HCT116 (cell line): ENCODE data around the gene HOXC13.

Source experiments
- POLR2A ChIP-seq: IDR thresholded peaks from 2 replicates; pipeline ENCODE4 v1.7.0; 2011; ENCODE audit warnings: borderline replicate concordance; ENCODE audit not compliant: insufficient read depth, insufficient read length; ENCODE audit errors: extremely low read depth
- SP1 ChIP-seq: IDR thresholded peaks from 2 replicates; pipeline ENCODE4 v1.6.1; 2012; ENCODE audit warnings: low read depth
- TF ChIP-seq, protein P1 (sequence below), 3 experiments: fragments of 200-600 bp in 1 of 3; sonication (generic) in 1 of 3; IDR thresholded peaks in 2 of 3; conservative IDR thresholded peaks in 1 of 3; 2 replicates each; pipeline ENCODE4 v1.5.1; 2012 to 2017; ENCODE audit warnings: low read depth in 2 of 3, low read length in 2 of 3, antibody characterized with exemption in 1 of 3, borderline replicate concordance in 1 of 3, control low read depth in 1 of 3, mild to moderate bottlenecking in 1 of 3, mixed read lengths in 1 of 3, mixed run types in 1 of 3, moderate library complexity in 1 of 3; ENCODE audit not compliant: insufficient read depth in 1 of 3
- TF ChIP-seq, protein P2 (sequence below): IDR thresholded peaks from 2 replicates; pipeline ENCODE4 v1.6.1; 2011; ENCODE audit warnings: mild to moderate bottlenecking, low read length, moderate library complexity; ENCODE audit not compliant: insufficient replicate concordance; ENCODE audit errors: extremely low read depth

DNA sequence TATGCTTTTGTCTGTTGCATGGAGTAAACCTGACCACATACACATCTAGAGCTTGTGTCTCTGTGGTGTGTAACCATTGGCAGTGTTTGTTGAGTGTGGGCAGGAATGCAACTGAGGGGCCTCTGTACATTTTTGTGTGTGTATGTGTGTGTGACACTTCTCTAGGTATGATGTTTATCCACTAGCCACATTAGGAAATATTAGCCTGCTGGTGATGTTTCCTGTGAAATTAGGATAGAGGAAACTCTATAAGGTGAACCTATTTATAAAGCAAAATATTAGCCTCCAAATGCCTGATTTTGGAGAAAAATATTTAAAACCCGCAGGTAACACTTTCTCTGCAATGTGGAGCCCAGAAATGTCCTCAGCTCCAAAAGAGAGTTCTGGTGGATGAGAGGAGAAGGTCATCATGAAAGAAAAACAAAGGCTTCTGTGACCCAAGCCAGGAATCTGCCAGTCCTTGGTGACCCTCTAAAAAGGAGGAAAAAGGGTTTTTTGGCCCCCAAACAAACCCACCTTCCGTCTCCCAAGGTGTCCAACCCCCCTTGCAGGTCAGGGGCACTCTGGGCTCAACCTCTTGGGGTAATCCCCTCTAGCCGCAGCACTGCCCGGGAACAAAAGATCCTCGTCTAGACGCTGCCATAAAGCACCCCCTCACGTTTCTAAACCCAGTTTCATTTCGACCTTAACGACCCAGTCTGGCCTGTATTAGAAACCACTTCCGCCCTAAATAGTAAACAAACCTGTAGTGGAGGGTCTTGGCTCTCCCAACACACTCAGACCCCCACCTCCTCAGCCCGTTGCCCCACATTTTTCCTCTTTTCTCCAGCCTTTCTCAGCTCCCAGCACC is 39.2 kb downstream of the HOXC13 start:
- TF ChIP-seq POLR2A, result no peak
- TF ChIP-seq, protein P1, sequence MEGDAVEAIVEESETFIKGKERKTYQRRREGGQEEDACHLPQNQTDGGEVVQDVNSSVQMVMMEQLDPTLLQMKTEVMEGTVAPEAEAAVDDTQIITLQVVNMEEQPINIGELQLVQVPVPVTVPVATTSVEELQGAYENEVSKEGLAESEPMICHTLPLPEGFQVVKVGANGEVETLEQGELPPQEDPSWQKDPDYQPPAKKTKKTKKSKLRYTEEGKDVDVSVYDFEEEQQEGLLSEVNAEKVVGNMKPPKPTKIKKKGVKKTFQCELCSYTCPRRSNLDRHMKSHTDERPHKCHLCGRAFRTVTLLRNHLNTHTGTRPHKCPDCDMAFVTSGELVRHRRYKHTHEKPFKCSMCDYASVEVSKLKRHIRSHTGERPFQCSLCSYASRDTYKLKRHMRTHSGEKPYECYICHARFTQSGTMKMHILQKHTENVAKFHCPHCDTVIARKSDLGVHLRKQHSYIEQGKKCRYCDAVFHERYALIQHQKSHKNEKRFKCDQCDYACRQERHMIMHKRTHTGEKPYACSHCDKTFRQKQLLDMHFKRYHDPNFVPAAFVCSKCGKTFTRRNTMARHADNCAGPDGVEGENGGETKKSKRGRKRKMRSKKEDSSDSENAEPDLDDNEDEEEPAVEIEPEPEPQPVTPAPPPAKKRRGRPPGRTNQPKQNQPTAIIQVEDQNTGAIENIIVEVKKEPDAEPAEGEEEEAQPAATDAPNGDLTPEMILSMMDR (IDR thresholded peaks at IDR 0.05 in 2 of 3, conservative IDR thresholded peaks at IDR 0.05 in 1 of 3; ENCODE audit: borderline replicate concordance in 1 of 3, insufficient read depth in 1 of 3, low read depth in 2 of 3, low read length in 2 of 3), result no peak
- TF ChIP-seq, protein P2, sequence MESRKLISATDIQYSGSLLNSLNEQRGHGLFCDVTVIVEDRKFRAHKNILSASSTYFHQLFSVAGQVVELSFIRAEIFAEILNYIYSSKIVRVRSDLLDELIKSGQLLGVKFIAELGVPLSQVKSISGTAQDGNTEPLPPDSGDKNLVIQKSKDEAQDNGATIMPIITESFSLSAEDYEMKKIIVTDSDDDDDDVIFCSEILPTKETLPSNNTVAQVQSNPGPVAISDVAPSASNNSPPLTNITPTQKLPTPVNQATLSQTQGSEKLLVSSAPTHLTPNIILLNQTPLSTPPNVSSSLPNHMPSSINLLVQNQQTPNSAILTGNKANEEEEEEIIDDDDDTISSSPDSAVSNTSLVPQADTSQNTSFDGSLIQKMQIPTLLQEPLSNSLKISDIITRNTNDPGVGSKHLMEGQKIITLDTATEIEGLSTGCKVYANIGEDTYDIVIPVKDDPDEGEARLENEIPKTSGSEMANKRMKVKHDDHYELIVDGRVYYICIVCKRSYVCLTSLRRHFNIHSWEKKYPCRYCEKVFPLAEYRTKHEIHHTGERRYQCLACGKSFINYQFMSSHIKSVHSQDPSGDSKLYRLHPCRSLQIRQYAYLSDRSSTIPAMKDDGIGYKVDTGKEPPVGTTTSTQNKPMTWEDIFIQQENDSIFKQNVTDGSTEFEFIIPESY, result no peak
- TF ChIP-seq SP1, result no peak
